HEK293 (cell line): Measurements from ENCODE around the gene TMEM151B.

ENCODE experiments used
- ATF2 ChIP-seq: fragments of 450-650 bp; formaldehyde crosslinking; IDR thresholded peaks from 2 replicates; pipeline ENCODE4 v1.5.1; 2016; ENCODE audit warnings: missing biosample characterization, missing genetic modification characterization, low read depth
- CTCF ChIP-seq: fragments of 450-650 bp; formaldehyde crosslinking; IDR thresholded peaks from 2 replicates; pipeline ENCODE4 v1.5.1; 2016; ENCODE audit warnings: missing biosample characterization, missing genetic modification characterization
- ELK4 ChIP-seq: IDR thresholded peaks from 2 replicates; pipeline ENCODE4 v1.6.1; 2011; ENCODE audit warnings: mild to moderate bottlenecking, low read depth, low read length, borderline replicate concordance
- FEZF1 ChIP-seq: fragments of 450-650 bp; formaldehyde crosslinking; IDR thresholded peaks from 2 replicates; pipeline ENCODE4 v1.5.1; 2016; ENCODE audit warnings: missing biosample characterization, missing genetic modification characterization
- MEIS1 ChIP-seq: sonication (generic); formaldehyde crosslinking; IDR thresholded peaks from 2 replicates; pipeline ENCODE4 v1.8.1; 2022; ENCODE audit warnings: missing genetic modification reagents, mild to moderate bottlenecking, borderline replicate concordance
- ZBTB10 ChIP-seq: fragments of 450-650 bp; formaldehyde crosslinking; IDR thresholded peaks from 2 replicates; pipeline ENCODE4 v1.5.1; 2016; ENCODE audit warnings: missing biosample characterization, missing genetic modification characterization
- ZNF138 ChIP-seq: fragments of 450-650 bp; formaldehyde crosslinking; IDR thresholded peaks from 2 replicates; pipeline ENCODE4 v1.5.1; 2016; ENCODE audit warnings: missing biosample characterization, missing genetic modification characterization, borderline replicate concordance
- ZNF148 ChIP-seq: fragments of 450-650 bp; formaldehyde crosslinking; IDR thresholded peaks from 2 replicates; pipeline ENCODE4 v1.5.0; 2017; ENCODE audit warnings: missing biosample characterization, missing genetic modification characterization, borderline replicate concordance
- ZNF341 ChIP-seq: fragments of 450-650 bp; formaldehyde crosslinking; IDR thresholded peaks from 2 replicates; pipeline ENCODE4; 2016; ENCODE audit warnings: low read depth, missing biosample characterization, missing genetic modification characterization
- ZNF416 ChIP-seq: fragments of 450-650 bp; formaldehyde crosslinking; IDR thresholded peaks from 2 replicates; pipeline ENCODE4 v1.5.1; 2016; ENCODE audit warnings: missing biosample characterization, missing genetic modification characterization
- ZNF558 ChIP-seq: fragments of 450-650 bp; formaldehyde crosslinking; IDR thresholded peaks from 2 replicates; pipeline ENCODE4 v1.5.1; 2016; ENCODE audit warnings: missing biosample characterization, missing genetic modification characterization
- ZNF768 ChIP-seq: fragments of 450-650 bp; formaldehyde crosslinking; IDR thresholded peaks from 2 replicates; pipeline ENCODE4 v1.5.1; 2018; ENCODE audit warnings: missing biosample characterization, mild to moderate bottlenecking, missing genetic modification characterization
- ZNF785 ChIP-seq: fragments of 450-650 bp; formaldehyde crosslinking; IDR thresholded peaks from 2 replicates; pipeline ENCODE4 v1.5.1; 2016; ENCODE audit warnings: missing biosample characterization, missing genetic modification characterization

GRCh38 chr6:44356487-44356886, 86.2 kb downstream of the TMEM151B start:
- TF ChIP-seq CTCF (tag by site-specific recombination) (no peak), MEIS1 (CRISPR knock-in tag) (no peak), ZNF341 (tag by site-specific recombination) (no peak), ATF2 (no peak), ZNF768 (tag by site-specific recombination) (no peak), ELK4 (no peak), ZNF138 (tag by site-specific recombination) (no peak), ZNF148 (tag by site-specific recombination) (no peak), ZNF416 (tag by site-specific recombination) (no peak), ZBTB10 (tag by site-specific recombination) (no peak), ZNF785 (tag by site-specific recombination) (no peak), ZNF558 (tag by site-specific recombination) (no peak), FEZF1 (tag by site-specific recombination) (no peak)
